HCT116 (cell line): ENCODE data around the gene FXYD4.

Experiments
- CEBPB ChIP-seq: IDR thresholded peaks from 2 replicates; pipeline ENCODE4 v1.6.1; 2012; ENCODE audit warnings: low read depth
- EZH2 ChIP-seq: fragments of 200-600 bp; sonication (generic); IDR thresholded peaks from 2 replicates; pipeline ENCODE4 v1.6.1; 2017; ENCODE audit warnings: antibody characterized with exemption, mixed run types
- EZH2phosphoT487 ChIP-seq: fragments of 200-600 bp; IDR thresholded peaks from 2 replicates; pipeline ENCODE4 v1.6.1; 2018; ENCODE audit warnings: antibody characterized with exemption, borderline replicate concordance
- JUND ChIP-seq: IDR thresholded peaks from 2 replicates; pipeline ENCODE4 v1.6.1; 2012
- POLR2A ChIP-seq: IDR thresholded peaks from 2 replicates; pipeline ENCODE4 v1.7.0; 2011; ENCODE audit warnings: borderline replicate concordance; ENCODE audit not compliant: insufficient read depth, insufficient read length; ENCODE audit errors: extremely low read depth
- POLR2AphosphoS5 ChIP-seq: IDR thresholded peaks from 2 replicates; pipeline ENCODE4 v1.6.1; 2011; ENCODE audit warnings: mild to moderate bottlenecking, low read depth, low read length, moderate library complexity
- SP1 ChIP-seq: IDR thresholded peaks from 2 replicates; pipeline ENCODE4 v1.6.1; 2012; ENCODE audit warnings: low read depth
- SRF ChIP-seq: IDR thresholded peaks from 2 replicates; pipeline ENCODE4 v1.6.1; 2012; ENCODE audit warnings: low read depth
- YY1 ChIP-seq: IDR thresholded peaks from 2 replicates; pipeline ENCODE4 v1.6.1; 2011; ENCODE audit warnings: low read length, low read depth, moderate library complexity, mild to moderate bottlenecking; ENCODE audit not compliant: insufficient replicate concordance; ENCODE audit errors: extremely low read depth
- ZNF274 ChIP-seq: fragments of 200-500 bp; sonication (Bioruptor generic); IDR thresholded peaks from 2 replicates; pipeline ENCODE4 v1.6.1; 2014; ENCODE audit warnings: mild to moderate bottlenecking, low read depth, low read length, inconsistent platforms
- TF ChIP-seq, protein P1 (sequence below), 3 experiments: fragments of 200-600 bp in 1 of 3; sonication (generic) in 1 of 3; IDR thresholded peaks in 2 of 3; conservative IDR thresholded peaks in 1 of 3; 2 replicates each; pipeline ENCODE4 v1.5.1; 2012 to 2017; ENCODE audit warnings: low read depth in 2 of 3, low read length in 2 of 3, antibody characterized with exemption in 1 of 3, borderline replicate concordance in 1 of 3, control low read depth in 1 of 3, mild to moderate bottlenecking in 1 of 3, mixed read lengths in 1 of 3, mixed run types in 1 of 3, moderate library complexity in 1 of 3; ENCODE audit not compliant: insufficient read depth in 1 of 3
- TF ChIP-seq, protein P2 (sequence below): IDR thresholded peaks from 2 replicates; pipeline ENCODE4 v1.6.1; 2012; ENCODE audit warnings: low read depth

DNA sequence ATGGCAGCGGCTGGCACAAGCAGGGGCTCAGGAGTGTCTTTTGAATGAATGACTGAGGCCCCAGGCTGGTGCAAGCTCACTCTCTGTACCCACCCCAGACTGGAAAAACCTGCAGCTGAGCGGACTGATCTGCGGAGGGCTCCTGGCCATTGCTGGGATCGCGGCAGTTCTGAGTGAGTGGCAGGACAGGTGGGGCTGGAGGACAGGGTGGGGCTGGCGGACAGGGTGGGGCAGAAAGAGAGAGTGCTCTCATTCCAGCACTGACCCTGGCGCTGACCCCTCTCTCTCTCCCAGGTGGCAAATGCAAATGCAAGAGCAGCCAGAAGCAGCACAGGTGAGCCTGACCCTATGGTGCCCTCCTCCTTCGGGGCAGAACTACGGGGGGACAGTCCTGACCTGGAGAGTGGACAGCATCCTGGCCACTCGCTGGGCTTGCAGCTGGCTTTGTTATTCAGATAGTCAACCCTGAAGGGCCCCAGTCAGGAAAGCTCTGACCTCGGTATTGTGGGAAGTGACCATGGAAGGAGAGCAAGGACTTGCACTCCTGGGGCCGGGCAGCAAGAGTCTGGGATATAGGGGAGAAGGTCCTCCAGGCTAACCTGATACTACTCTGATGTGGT, 4.1 kb downstream of the FXYD4 start:
- TF ChIP-seq, protein P1, sequence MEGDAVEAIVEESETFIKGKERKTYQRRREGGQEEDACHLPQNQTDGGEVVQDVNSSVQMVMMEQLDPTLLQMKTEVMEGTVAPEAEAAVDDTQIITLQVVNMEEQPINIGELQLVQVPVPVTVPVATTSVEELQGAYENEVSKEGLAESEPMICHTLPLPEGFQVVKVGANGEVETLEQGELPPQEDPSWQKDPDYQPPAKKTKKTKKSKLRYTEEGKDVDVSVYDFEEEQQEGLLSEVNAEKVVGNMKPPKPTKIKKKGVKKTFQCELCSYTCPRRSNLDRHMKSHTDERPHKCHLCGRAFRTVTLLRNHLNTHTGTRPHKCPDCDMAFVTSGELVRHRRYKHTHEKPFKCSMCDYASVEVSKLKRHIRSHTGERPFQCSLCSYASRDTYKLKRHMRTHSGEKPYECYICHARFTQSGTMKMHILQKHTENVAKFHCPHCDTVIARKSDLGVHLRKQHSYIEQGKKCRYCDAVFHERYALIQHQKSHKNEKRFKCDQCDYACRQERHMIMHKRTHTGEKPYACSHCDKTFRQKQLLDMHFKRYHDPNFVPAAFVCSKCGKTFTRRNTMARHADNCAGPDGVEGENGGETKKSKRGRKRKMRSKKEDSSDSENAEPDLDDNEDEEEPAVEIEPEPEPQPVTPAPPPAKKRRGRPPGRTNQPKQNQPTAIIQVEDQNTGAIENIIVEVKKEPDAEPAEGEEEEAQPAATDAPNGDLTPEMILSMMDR (IDR thresholded peaks at IDR 0.05 in 2 of 3, conservative IDR thresholded peaks at IDR 0.05 in 1 of 3; ENCODE audit: borderline replicate concordance in 1 of 3, insufficient read depth in 1 of 3, low read depth in 2 of 3, low read length in 2 of 3) = no peak
- TF ChIP-seq POLR2A = no peak
- no peak for TF ChIP-seq JUND
- TF ChIP-seq, protein P2, sequence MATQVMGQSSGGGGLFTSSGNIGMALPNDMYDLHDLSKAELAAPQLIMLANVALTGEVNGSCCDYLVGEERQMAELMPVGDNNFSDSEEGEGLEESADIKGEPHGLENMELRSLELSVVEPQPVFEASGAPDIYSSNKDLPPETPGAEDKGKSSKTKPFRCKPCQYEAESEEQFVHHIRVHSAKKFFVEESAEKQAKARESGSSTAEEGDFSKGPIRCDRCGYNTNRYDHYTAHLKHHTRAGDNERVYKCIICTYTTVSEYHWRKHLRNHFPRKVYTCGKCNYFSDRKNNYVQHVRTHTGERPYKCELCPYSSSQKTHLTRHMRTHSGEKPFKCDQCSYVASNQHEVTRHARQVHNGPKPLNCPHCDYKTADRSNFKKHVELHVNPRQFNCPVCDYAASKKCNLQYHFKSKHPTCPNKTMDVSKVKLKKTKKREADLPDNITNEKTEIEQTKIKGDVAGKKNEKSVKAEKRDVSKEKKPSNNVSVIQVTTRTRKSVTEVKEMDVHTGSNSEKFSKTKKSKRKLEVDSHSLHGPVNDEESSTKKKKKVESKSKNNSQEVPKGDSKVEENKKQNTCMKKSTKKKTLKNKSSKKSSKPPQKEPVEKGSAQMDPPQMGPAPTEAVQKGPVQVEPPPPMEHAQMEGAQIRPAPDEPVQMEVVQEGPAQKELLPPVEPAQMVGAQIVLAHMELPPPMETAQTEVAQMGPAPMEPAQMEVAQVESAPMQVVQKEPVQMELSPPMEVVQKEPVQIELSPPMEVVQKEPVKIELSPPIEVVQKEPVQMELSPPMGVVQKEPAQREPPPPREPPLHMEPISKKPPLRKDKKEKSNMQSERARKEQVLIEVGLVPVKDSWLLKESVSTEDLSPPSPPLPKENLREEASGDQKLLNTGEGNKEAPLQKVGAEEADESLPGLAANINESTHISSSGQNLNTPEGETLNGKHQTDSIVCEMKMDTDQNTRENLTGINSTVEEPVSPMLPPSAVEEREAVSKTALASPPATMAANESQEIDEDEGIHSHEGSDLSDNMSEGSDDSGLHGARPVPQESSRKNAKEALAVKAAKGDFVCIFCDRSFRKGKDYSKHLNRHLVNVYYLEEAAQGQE = no peak
- no peak for TF ChIP-seq YY1
- TF ChIP-seq EZH2 = no peak
- no peak for TF ChIP-seq SRF
- no peak for TF ChIP-seq ZNF274
- no peak for TF ChIP-seq EZH2phosphoT487
- TF ChIP-seq SP1 = no peak
- TF ChIP-seq CEBPB = no peak
- no peak for TF ChIP-seq POLR2AphosphoS5
